ENCODE data around the gene AKR7A3.
A peak's percentile ranks its signal among the peaks of the same experiment; 100 is the strongest.
"Not testable (repeated sequence)": the region's sequence is repeated elsewhere in the genome, so short reads cannot be mapped to it uniquely, and the experiment has no call there.

Gene AKR7A3

DNA sequence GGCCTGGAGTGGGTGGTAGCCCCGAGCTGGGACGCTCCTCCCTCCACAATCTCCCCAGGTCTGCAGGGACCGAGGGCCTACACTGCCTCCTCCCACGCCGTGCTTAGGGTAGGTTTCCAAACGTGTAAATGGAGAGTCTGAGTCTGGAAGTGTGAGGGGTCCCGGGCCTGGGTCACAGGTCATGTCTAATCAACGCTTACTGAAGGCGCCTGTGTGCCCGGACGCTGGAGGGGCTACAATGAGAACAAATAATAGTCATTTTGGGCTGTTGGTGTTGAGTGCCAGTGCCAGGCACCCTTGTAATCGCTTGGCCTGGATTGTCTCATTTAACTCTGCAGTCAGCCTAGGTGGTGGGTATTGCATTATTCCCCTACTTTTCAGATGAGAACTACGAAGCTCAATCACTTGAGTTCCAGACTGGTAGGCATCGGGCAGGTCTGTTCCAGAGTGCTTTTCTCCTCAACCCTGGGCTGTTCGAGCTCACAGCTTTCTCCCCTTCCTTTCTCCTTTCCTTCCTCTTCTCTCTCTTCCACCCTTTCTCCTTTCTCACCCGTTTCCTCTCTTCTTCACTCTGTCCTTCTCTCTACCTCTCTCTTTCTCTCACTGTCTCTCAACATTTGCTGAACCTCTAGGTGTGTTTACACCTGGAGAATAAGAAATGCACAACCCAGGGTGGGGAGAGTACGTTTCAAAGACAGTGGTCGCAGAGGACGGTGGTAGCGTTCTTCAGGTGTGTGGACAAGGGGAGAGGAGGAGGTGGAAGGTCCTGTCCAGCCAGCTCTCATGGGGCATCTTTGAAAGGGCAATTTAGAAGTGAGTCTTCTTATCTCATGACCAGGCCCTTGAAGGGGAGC, 24.4 kb upstream of the AKR7A3 start:
- Histone ChIP-seq H3K36me3 (replicated peaks) (peaks cover 14% of the 10 kb centered on the region), H3K27me3 (ENCODE audit: low read depth) (no peaks in the 10 kb centered on the region), H3K4me1 (peaks cover 5% of the 10 kb centered on the region), H3K9me3 (no peaks in the 10 kb centered on the region), H3K4me3 (peak overlapping the region; percentile 84)
- peak in 1 of 2 experiments; percentile 12 for DNase-seq (ENCODE audit: low spot score in 2 of 2)
- in situ Hi-C loops (cut with MboI; ENCODE audit: low sequenced_read_pairs) = no loop called here

DNA sequence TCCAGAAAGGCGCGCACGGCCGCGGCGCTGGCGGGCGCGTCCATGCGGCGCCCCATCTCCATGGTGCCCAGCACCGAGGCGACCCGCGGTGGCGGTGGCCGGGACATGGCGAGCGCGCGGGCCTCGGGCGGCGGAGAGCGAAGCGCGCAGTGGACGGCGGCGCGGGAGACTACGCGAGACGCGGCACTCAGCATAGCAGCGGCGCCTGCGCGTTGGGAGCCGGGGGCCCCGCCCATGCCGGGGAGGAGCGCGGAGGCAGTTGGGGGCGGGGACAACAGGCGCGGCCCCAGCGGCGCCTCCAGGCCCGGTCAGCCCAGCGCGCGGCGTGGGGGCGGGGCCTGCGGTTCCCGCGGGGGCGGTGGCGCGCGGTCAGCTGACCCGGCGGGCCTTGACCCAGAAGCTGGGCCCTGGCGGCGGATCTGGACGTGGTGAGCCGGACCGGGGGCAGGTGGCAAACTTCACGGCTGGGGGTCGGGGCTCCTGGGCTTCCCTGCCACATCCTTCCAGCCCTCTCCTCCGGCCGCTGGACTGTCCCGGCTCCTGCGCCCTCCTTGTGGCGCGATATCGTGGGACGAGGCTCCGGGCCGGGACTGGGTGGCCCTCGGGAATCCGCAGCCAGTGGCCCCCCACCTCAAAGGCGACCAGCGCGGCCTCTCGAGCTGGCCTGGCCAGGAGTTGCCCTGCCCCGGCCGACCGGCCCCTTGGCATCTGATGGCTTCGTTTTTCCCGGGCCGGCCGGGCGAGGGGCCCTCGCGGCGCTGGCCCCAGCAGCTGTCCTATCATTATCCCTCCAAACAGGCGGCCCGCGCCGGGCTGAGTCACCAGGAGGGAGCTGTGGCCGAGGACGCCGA, 23.6 kb upstream of the AKR7A3 start, which contains the start of the genes AKR7A2 and SLC66A1:
Gene AKR7A2, minus strand, starts transcription at position 214 of the 851 bp plus-strand sequence. Its CDS starts 20 bp downstream, at position 194.
Gene SLC66A1, plus strand, starts transcription at position 396 of the 851 bp plus-strand sequence. CDS start 5,352 bp downstream, outside the sequence.
- no peaks in the 10 kb centered on the region for H3K27me3 ChIP-seq (ENCODE audit: low read depth)
- H3K4me3 ChIP-seq = peak within 1 kb of the TSS; percentile 84
- no peaks in the 10 kb centered on the region for H3K9me3 ChIP-seq
- peaks cover 5% of the 10 kb centered on the region for H3K4me1 ChIP-seq
- H3K36me3 ChIP-seq (replicated peaks) = peaks cover 22% of the 10 kb centered on the region
- DNase-seq (ENCODE audit: low spot score in 2 of 2) = peak; percentile 85 to 92
- in situ Hi-C loops (cut with MboI; ENCODE audit: low sequenced_read_pairs) = no loop called here

DNA sequence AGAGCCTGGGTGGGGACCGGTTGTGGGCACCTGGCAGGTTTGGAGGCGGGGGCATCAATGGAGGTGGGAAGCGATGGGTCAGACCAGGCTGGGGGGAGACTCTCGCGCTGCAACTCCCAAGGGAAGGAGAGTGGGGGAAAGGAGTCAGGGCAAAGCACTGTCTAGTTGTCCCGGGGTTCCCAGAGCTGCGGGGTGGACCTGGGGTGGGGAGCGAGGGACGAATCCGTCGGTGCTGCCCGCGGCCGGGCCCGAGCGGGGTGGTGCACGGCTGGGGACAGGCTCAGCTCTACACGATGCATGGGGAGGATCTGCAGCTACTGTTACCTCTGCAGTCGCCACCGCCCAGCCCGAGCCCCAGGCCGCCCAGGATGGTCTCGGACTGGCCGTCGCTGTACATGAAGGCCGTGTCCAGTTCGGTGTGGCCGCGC, 22.9 kb upstream of the AKR7A3 start:
- Histone ChIP-seq H3K9me3 (no peaks in the 10 kb centered on the region), H3K4me1 (peaks cover 5% of the 10 kb centered on the region), H3K4me3 (peak overlapping the region; percentile 84), H3K27me3 (ENCODE audit: low read depth) (no peaks in the 10 kb centered on the region), H3K36me3 (replicated peaks) (peaks cover 22% of the 10 kb centered on the region)
- DNase-seq (ENCODE audit: low spot score in 2 of 2) = peak in 1 of 2 experiments; percentile 33
- in situ Hi-C loops (cut with MboI; ENCODE audit: low sequenced_read_pairs) = no loop called here

DNA sequence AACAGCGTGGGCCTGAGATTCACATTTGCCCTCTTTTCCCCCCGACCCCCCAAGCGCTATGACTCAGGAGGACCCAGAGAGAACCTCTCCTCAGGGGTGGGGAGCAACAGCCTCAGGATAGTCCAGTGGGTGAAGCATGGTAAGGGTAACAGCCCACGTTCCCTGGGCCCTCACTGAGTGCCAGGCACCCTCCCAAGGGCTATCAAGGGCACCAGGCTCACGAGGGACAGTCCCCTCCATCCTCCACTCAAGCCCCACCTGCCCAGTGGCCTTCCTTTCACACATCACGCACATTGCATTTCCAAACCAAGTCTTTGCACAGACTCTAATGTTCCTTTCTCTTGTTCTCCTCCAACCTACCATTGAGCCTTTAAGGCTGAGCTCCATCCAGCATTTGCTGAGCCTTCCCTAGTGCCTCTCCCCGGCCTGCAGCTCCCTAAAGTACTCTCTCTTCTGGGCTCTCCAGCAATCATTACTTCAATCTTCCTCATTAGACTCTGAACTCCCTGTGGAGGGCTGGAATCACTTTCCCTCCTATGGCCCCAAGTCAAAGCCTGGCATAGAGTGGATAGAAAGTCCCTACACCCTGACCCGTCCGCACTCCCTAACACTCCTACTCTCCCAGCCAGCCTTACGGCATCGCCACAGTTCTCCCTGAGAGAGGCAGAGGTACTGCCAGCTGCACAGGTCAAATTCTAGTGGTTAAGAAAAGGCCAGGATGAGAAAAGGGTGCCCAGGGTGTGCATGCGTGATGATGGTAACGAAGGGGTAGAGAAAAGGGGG, 22.3 kb upstream of the AKR7A3 start:
- H3K4me3 ChIP-seq = peak overlapping the region; percentile 84
- peaks cover 25% of the 10 kb centered on the region for H3K36me3 ChIP-seq (replicated peaks)
- peaks cover 5% of the 10 kb centered on the region for H3K4me1 ChIP-seq
- peak in 1 of 2 experiments; percentile 47 for DNase-seq (ENCODE audit: low spot score in 2 of 2)
- H3K9me3 ChIP-seq = no peaks in the 10 kb centered on the region
- in situ Hi-C loops (cut with MboI; ENCODE audit: low sequenced_read_pairs) = no loop called here
- no peaks in the 10 kb centered on the region for H3K27me3 ChIP-seq (ENCODE audit: low read depth)

DNA sequence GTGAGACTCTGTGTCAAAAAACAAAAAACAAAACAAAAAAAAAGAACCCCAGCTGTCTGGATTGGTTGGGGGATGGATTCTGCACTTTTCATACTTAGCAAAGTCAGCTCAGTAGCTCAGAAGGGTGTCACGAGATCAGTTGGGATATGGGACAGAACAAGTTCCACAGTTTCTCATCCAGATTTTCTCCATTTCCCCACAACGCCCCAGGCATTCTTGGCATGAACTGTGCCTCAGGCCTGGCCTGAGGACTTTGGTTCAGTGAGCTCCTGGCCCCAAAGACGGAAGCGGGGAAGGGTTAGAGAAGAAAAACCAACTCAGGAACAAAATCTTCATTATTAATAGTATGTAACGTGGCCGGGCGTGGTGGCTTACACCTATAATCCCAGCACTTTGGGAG, 21.5 kb upstream of the AKR7A3 start:
- in situ Hi-C loops (cut with MboI; ENCODE audit: low sequenced_read_pairs) = no loop called here
- peaks cover 34% of the 10 kb centered on the region for H3K36me3 ChIP-seq (replicated peaks)
- peaks cover 5% of the 10 kb centered on the region for H3K4me1 ChIP-seq
- DNase-seq (ENCODE audit: low spot score in 2 of 2) = no peak
- no peaks in the 10 kb centered on the region for H3K27me3 ChIP-seq (ENCODE audit: low read depth)
- H3K4me3 ChIP-seq = no peak overlapping the region
- H3K9me3 ChIP-seq = no peaks in the 10 kb centered on the region

DNA sequence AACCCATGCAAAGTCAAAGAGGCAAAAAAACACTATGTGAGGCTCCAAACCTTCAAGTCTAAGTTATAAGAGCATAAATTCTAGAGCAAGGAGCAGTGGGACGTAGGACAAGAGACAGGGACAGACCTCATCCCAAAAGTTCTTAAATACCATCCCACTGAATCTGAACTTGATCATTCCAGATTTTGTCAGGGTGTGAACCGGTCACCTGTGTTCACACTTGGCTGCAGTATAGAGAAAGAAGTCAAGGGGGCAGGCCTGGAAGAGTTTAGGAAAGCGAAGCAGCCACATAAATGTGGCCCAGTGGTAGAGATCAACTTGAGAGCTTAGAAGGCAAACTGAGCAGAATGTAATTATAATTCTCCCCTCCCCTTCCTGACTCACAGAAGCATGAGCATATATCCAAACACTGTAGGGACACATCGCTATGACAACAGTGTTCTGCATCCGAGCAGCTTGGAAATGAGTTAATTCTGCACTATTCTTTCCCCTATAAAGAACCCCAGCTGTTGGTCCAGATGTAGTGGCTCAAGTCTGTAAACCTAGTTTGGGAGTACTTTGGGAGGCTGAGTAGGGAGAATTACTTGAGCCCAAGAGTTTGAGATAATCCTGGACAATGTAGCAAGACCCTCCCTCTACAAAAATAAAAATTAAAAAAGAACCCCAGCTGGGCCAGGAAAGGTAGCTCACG, 20.7 kb upstream of the AKR7A3 start:
- peaks cover 5% of the 10 kb centered on the region for H3K4me1 ChIP-seq
- no peaks in the 10 kb centered on the region for H3K27me3 ChIP-seq (ENCODE audit: low read depth)
- H3K4me3 ChIP-seq = no peak overlapping the region
- H3K36me3 ChIP-seq (replicated peaks) = peaks cover 36% of the 10 kb centered on the region
- H3K9me3 ChIP-seq = no peaks in the 10 kb centered on the region
- no peak for DNase-seq (ENCODE audit: low spot score in 2 of 2)
- in situ Hi-C loops (cut with MboI; ENCODE audit: low sequenced_read_pairs) = no loop called here

DNA sequence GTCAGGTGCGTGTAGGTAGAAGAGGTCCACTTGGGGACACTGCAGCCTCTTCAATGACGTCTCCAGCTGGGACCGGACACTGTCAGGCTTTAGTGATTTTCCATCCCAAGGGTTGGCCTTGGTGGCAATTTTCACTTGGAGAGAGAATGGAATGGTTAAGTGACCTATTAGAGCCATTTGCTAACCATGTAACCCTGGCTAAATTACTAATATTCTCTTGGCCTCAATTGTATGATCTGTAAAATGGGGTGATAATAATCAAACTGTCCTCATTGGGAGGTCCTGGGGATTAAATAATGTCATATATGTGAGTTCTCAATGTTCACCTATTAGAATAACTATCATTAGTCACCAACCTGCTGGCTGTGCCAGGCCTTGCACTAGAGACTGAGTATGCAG, 19.9 kb upstream of the AKR7A3 start:
- no peaks in the 10 kb centered on the region for H3K9me3 ChIP-seq
- peaks cover 5% of the 10 kb centered on the region for H3K4me1 ChIP-seq
- in situ Hi-C loops (cut with MboI; ENCODE audit: low sequenced_read_pairs) = no loop called here
- DNase-seq (ENCODE audit: low spot score in 2 of 2) = no peak
- H3K4me3 ChIP-seq = no peak overlapping the region
- H3K36me3 ChIP-seq (replicated peaks) = peaks cover 43% of the 10 kb centered on the region
- no peaks in the 10 kb centered on the region for H3K27me3 ChIP-seq (ENCODE audit: low read depth)

DNA sequence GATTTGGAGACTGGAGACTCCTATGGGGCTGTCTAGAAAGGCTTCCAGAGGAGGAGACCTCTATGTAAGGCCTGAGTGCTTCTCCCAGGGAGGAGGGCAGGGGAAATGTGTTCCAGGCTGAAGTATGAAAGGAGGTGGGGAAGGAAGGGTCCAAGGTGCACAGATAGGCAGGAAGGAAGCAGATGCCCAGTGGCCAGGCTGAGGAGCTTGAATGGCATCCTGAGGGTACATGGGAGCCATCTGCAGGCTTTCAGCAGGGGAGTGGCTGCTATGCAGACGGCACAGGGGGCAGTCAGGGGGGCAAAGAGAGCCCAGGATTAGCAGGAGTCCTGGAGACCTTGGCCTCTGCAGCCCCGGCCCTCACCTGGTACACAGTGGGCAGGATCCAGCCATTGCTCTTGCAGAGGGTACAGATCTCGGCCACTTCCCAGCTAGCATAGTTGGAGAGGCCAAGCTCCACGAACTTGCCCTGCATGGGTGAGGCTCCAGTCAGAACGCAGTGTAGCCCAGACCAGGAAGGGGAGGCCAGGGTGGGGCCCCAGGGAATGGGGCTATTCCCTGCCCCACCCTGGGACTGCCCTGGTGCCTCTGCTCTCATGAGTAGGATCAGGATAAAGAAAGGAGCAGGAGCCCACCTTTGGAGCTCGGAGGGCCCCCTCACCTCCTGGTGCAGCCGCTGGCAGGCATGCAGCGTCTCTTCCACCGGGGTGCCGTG, 19.4 kb upstream of the AKR7A3 start:
- H3K9me3 ChIP-seq = no peaks in the 10 kb centered on the region
- H3K4me3 ChIP-seq = no peak overlapping the region
- H3K27me3 ChIP-seq (ENCODE audit: low read depth) = no peaks in the 10 kb centered on the region
- H3K4me1 ChIP-seq = peaks cover 5% of the 10 kb centered on the region
- DNase-seq (ENCODE audit: low spot score in 2 of 2) = no peak
- in situ Hi-C loops (cut with MboI; ENCODE audit: low sequenced_read_pairs) = no loop called here
- H3K36me3 ChIP-seq (replicated peaks) = peaks cover 48% of the 10 kb centered on the region

DNA sequence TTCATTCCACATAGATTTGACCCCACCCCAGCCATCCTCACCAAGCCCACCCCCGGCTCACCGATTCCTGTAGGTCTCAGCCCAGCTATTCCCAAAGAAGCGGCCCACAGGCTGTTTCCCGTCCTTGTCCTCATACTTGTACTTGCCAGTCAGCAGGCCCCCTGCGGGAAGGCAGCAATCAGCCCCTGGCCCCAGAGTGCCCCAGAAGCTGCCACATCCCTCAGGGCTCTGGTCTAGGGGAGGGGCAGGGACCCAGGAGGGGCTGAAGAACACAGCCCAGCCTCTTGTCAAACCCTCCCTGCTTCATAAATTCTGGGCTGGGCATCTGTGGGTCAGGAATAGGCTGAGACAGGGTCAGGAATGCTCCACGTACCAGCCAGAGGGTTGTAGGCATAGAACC, 18.4 kb upstream of the AKR7A3 start:
- DNase-seq (ENCODE audit: low spot score in 2 of 2) = no peak
- in situ Hi-C loops (cut with MboI; ENCODE audit: low sequenced_read_pairs) = no loop called here
- peaks cover 54% of the 10 kb centered on the region for H3K36me3 ChIP-seq (replicated peaks)
- H3K27me3 ChIP-seq (ENCODE audit: low read depth) = no peaks in the 10 kb centered on the region
- no peak overlapping the region for H3K4me3 ChIP-seq
- H3K4me1 ChIP-seq = peaks cover 4% of the 10 kb centered on the region
- H3K9me3 ChIP-seq = no peaks in the 10 kb centered on the region

DNA sequence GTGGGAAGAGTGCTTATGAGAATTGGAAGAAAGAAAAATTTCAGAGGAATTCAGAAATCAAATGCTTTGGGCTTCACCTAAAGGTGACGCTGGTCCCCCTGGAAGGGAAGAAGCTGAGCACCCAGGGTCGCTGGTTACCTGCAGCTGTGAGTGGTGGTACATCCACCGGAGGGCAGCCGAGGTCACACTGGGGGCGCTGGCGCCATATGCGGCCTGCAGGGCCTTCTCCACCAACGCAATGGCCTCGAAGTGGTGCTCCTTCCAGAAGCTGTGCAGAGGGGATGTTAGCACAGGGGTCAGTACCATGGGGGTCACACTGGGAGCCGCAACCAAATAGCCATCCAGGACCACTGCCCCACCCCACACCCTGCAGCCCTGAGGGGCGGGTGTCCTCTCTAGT, 17.3 kb upstream of the AKR7A3 start:
- DNase-seq (ENCODE audit: low spot score in 2 of 2) = no peak
- H3K4me1 ChIP-seq = peaks cover 3% of the 10 kb centered on the region
- H3K27me3 ChIP-seq (ENCODE audit: low read depth) = no peaks in the 10 kb centered on the region
- peaks cover 54% of the 10 kb centered on the region for H3K36me3 ChIP-seq (replicated peaks)
- in situ Hi-C loops (cut with MboI; ENCODE audit: low sequenced_read_pairs) = no loop called here
- H3K4me3 ChIP-seq = no peak overlapping the region
- H3K9me3 ChIP-seq = no peaks in the 10 kb centered on the region

DNA sequence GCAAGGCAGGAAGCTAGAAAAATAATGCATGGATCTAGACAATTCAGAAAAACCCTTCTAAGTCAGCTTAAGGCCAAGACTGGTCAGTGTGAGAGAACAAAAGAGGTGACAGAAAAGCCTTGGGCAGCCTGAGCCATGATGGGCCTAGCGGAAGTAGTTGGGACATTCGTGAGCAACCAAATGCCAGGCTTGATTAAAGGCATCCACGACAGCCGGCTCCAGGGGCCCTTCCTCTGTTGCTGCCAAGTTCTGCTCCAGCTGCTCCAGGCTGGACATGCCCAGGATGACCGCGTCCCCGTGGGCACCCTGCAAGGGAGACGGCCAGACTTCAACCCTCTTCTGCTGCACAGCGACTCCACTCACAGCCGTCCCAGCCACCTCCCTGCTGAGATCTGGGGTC, 15.5 kb upstream of the AKR7A3 start:
- peaks cover 51% of the 10 kb centered on the region for H3K36me3 ChIP-seq (replicated peaks)
- H3K9me3 ChIP-seq; DNase-seq (ENCODE audit: low spot score in 2 of 2); H3K27me3 ChIP-seq (ENCODE audit: low read depth); H3K4me1 ChIP-seq; H3K4me3 ChIP-seq; in situ Hi-C loops (cut with MboI; ENCODE audit: low sequenced_read_pairs): not testable (repeated sequence)

DNA sequence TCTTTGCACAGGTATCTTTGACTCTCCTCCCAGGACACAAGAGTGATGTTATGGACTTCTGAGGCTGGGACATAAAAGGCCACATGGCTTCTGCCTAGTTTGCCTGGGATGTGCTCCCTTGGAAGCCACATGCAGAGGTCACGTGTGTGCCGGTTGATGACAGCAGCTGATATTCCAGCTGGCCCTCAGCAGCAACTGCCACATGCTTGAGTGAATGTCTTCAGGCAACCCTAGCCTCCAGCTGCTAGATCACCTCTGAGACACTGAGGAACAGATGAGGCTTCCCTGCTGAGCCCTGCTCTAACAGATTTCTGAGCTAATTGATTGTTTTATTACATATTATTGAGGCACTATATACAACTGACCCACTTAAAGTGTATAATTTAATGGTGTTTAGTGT, 11.6 kb upstream of the AKR7A3 start:
- in situ Hi-C loops (cut with MboI; ENCODE audit: low sequenced_read_pairs) = no loop called here

More for the DNA sequence above, 11.6 kb upstream of the AKR7A3 start:
- Histone ChIP-seq H3K27me3 (ENCODE audit: low read depth) (no peaks in the 10 kb centered on the region), H3K9me3 (no peaks in the 10 kb centered on the region), H3K4me1 (no peaks in the 10 kb centered on the region), H3K4me3 (no peak overlapping the region), H3K36me3 (replicated peaks) (peaks cover 22% of the 10 kb centered on the region)
- DNase-seq (ENCODE audit: low spot score in 2 of 2) = no peak

Measured in HAP-1 (cell line).